DMS53 treated with DMSO at 0.1 percent for 48 hours (cell line): Measurements from ENCODE around the gene ROGDI.
"Not testable (repeated sequence)": the region's sequence is repeated elsewhere in the genome, so short reads cannot be mapped to it uniquely, and the experiment has no call there.

Source experiments
- DNase-seq: peaks from one replicate; lab custom pipeline; 2025; ENCODE audit not compliant: unreplicated experiment; lab: John Stamatoyannopoulos, UW

Gene ROGDI

GRCh38 chr16:4795181-4795827 is 7.1 kb downstream of the ROGDI start, which contains the start of gene SMIM22:
Gene SMIM22 (plus strand): TSS chr16:4795369. CDS start chr16:4795735, 366 bp downstream.
- peak; percentile 70 for DNase-seq

DNA sequence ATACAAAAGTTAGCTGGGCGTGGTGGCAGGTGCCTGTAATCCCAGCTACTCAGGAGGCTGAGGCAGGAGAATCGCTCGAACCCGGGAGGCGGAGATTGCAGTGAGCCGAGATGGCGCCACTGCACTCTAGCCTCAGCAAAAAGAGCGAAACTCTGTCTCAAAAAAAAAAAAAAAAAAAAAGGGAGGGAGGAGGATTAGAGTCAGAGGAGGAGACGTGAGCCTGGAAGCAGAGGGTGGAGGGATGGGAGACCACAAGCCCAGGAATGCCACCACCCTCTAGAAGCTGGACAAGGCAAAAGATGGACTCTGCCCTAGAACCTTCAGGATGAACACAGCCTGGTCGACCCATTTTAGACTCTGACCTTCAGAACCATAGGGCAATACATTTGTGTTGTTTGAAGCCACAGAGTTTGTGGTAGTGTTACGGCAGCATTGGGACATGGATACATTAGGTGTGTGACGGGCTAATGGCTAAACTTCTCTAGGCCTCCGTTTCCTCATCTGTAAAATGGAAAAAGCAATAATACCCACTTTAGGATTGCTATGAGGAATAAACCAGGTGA is 9.4 kb downstream of the ROGDI start:
- no peak for DNase-seq

DNA sequence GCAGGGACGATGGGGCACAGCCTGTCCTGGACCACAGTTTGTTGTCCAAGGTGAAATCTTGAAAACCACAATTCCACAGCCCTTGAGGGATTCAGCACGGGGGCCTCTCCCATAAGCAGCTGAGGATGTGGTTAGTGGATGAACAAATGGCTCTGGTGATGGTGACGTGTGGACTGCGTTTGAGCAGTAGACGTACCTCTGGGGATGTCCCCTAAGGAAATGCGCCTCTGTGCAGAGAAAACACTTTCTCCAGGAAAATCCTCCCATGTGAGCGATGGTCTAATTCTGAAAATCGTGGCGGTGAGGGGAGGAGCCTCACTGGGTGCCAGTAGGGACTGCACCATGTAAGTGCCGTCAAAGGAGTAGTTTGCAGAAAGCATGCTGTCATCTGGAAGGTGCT is 11.6 kb downstream of the ROGDI start:
- no peak for DNase-seq

GRCh38 chr16:4790261-4790660 is 12.2 kb downstream of the ROGDI start:
- DNase-seq = no peak

DNA sequence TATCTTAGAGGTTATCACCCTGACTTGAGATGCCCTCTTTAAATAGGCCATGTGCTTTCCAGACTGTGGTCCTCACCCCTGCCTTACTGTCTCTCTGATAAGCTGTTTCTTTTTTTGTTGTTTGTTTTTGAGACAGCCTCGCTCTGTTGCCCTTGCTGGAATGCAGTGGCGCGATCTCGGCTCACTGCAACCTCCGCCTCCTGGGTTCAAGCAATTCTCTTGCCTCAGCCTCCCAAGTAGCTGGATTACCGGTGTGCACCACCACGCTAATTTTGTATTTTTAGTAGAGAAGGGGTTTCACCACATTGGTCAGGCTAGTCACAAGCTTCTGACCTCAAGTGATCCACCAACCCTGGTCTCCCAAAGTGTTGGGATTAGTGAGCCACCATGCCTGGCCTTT is 13.5 kb downstream of the ROGDI start:
- no peak for DNase-seq

DNA sequence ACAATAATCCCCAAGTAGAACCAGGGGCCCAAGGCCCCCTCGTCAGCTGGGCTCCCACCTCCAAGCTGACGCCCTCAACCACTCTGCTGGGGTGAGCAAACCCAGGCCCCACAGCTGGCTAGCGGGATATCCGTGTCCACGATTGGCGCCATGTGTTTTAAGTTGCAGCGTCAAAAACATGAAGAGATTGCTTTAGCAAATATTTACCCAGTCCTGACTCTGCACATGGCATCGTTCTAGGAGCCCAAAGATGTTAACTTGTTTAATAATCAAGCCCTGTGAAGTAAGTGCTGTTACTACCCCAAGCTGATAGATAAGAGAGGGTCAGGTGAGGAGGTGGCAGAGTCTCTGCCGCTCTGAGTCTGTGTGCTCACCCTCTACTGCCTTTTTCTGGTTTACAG is 13.9 kb downstream of the ROGDI start:
- DNase-seq = peak; percentile 11

DNA sequence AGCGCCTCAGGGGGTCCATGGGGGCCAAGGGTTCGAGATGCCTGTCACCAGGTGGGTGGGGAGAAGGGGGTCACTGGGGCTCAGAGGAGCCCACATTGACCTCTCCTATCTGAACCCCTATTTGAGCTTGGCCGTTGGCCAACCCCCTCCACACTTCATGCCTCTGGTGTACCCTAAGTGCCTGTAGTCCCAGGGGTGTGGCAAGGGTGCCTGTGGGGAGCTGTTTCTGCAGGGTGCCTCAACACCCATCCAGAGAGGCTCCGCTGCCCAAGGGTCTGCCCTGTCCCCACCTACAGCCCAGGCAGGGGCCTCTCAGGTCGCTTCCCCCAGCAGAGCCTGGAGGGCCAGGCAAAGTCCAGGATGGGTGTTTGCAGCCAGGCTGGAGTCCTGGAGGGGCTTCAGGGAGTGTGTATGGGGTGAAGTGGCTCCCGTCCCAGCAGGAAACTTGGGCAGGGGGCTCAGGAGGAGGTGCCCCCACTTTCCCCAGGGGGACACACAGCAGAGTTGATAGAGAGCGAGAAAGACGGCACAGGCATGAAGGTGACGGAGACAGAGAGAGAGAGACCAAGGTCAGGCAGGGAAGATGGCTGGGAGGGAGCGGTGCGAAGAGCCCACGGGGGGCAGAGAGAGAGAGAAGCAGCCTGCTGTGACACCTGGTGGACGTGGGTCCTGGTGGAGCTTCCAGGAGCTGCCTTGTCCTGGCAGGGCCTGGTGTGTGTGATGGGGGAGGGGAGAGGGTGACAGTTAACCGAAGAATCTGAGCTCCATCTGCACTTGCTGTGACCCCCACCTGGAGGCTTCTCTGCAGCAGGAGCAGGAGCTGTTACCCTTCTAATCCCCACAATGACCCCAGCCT is 14.6 kb downstream of the ROGDI start, which contains the start of gene SEPTIN12:
Gene SEPTIN12, minus strand, starts transcription at position 719 of the 856 bp plus-strand sequence. Its CDS starts 700 bp downstream, at position 19.
- peak; percentile 8 for DNase-seq

GRCh38 chr16:4787068-4787467 is 15.4 kb downstream of the ROGDI start:
- DNase-seq = no peak

DNA sequence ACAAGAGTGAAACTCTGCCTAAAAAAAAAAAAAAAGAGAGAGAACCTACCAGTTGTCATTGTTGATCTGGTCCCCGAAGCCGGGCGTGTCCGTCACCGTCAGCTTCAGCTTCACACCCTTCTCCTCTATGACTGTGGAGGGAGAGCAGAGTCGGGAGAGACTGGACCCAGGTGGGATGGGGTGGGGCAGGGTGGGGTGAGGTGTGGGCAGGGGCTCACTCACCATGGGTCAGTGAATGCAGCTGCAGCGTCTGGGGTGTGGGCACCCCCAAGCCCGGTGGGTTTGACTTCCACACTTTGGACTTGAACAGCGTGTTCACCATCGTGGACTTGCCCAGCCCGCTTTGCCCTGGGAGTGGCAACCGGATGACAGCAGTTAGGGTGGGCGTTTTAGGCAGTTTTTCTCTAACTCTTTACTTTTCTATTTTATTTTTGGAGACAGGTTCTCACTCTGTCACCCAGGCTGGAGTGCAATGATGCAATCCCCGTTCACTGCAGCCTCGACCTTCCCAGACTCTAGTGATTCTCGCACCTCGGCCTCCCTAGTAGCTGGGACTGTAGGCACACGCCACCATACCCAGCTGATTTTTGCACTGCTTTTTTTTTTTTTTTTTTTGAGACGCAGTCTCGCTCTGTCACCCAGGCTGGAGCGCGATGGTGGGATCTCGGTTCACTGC is 16.5 kb downstream of the ROGDI start:
- no peak for DNase-seq

- not testable (repeated sequence) for DNase-seq
Measured at GRCh38 chr16:4784444-4784987, 17.9 kb downstream of the ROGDI start.

- no peak for DNase-seq
Measured at GRCh38 chr16:4783951-4784336, 18.5 kb downstream of the ROGDI start.

- DNase-seq = no peak
Measured at GRCh38 chr16:4783251-4783950, 19.0 kb downstream of the ROGDI start.

DNA sequence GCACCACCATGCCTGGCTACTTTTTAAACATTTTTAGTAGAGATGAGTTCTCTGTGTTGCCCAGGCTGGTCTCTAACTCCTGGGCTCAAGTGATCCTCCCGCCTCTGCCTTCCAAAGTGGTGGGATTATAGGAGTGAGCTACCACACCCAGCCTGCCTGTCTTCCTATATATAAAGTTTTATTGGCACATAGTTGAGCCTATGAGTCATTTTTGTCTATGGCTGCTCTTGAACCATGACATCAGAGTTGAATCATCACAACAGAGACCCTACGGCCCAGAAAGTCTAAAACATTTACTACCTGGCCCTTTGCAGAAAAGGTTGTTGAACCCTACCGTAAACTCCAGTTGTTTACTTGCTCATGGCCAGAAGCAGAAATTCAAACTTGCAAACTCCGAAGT is 22.2 kb downstream of the ROGDI start:
- DNase-seq = no peak

DNA sequence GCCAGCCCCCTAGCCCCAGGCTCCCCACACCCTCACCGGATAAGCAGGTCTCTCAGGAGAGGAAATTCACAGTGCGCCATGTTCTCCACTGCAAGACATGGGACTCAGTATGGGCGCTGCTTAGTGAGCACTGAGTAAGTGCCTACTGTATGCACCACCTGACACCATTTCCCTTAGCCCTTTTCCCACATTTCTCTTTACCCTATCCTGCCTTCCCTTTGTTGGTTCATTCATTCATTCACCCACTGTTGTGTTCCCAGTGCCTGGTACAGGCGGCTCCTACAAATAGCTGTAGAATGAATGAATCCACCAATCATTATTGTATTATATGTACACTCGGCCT is 24.4 kb downstream of the ROGDI start:
- no peak for DNase-seq

DNA sequence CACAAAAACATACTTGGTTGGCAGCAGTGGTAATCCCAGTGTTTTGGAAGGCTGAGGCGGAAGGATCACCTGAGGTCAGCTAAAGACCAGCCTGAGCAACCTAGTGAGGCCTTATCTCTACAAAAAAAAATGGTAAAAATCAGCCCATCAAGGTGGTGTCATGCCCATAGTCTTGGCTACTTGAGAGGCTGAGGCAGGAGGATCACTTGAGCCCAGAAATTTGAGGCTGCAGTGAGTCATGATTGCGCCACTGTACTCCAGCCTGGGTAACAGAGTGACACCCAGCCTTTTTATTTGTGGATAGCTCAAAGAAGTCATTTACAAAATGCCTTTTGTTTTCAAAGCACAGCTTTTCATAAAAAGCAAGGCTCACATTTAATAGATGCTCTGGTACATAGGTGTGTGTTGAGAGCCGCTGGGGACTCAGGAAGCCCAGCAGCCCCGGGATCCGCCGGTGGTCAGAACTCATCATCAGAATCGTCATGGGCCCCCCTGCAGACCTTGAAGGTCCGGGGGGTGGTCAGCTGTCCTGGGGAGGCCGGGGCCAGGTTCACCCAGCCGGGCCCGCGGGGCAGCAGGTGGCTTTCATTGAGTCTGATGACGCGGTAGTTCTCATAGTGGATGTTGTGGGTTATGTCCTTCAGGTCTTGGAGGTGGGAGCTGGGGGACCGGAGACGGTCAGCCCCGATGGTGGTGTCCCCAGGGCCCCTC is 24.9 kb downstream of the ROGDI start:
- DNase-seq = no peak

- DNase-seq = no peak
Measured at GRCh38 chr16:4776141-4776705, 26.2 kb downstream of the ROGDI start.

DNA sequence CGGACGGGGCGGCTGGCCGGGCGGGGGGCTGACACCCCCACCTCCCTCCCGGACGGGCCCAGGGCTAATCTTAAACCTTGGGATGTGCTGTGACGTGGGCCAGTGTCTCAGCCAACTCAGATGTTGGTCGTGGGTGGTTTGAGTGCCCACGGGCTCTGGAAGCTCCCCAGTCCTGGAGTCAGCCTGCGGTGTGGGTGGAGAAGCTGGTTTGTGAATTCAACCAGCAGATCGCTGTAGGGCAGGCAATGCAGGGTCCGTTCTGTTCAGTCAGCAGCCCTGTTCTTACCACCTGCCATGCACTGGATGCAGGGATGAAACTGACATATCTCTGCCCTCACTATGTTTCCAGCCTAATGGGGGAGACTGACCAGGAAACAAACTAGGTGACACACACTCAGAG is 27.4 kb downstream of the ROGDI start:
- no peak for DNase-seq

GRCh38 chr16:4772351-4772750 is 30.1 kb downstream of the ROGDI start:
- DNase-seq = no peak

DNA sequence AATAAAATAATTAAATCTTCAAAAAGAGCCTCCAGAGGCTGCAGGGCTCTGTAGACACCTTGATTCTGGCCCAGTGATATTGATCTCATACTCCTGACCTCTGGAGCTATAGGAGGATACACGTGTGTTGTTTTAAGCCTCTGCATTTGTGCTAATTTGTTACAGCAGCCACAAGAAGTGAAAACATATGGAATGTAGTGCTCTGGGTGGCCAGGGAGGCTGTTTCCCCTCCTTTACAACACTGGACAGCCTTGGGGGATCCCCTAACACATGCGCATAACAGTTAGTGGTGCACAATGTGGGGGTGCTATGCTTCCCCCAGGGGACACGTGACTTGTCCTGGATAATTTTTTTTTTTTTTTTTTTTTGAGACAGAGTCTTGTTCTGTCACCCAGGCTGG is 30.8 kb downstream of the ROGDI start:
- DNase-seq = no peak

- no peak for DNase-seq
Measured at GRCh38 chr16:4769306-4769638, 33.2 kb downstream of the ROGDI start.
